ENCODE data around the gene DDX11.
"Not testable (repeated sequence)": the region's sequence is repeated elsewhere in the genome, so short reads cannot be mapped to it uniquely, and the experiment has no call there.

Gene DDX11

DNA sequence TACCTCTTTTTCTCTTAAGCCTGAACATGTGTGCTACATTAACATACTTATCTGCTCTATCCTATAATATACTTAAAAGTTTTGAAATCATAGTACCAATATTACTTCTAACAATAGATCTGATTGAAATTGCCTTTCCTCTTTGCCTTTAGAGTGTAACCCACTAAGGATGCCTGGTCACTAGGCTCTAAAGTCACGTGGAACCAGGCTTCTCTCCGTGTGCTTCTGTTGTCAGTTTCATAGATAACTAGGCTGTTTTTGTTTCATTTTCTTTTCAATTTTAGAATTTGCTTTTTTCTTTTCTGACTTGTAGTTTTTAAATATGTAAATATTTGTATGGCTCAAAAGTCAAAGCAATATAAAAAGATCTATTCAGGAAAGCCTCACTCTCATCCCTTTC is 25.8 kb downstream of the DDX11 start:
- not testable (repeated sequence) for DNase-seq (ENCODE audit: low spot score)

DNA sequence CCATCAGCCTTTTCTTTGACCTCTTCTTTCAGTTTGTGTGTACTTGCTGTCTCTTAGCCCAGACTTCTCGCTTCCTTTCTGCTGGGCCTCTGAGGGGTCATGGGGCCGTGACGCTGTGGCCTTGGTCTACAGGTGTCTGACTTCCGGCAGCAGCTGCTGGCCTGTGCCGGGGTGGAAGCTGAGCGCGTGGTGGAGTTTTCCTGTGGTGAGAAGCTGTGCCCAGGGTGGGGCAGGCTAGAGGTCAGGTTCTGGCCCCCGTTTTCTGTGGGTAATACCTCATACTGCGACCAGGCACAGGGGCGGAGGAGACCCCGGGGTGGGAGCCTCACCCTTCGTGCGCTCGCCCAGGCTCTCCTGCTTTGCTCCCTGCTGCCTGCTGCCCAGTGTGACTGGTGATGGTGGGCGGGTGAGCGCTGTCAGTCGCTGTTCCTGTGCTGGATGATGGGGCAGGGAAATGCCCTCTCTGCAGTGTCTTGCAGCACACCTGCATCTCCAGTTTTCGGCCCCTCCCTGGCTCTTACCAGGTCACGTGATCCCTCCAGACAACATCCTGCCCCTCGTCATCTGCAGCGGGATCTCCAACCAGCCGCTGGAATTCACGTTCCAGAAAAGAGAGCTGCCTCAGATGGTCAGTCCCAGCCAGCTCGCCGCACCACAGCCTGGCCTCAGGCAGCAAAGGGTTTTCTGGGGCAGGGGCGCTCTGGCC is 27.0 kb downstream of the DDX11 start:
- not testable (repeated sequence) for DNase-seq (ENCODE audit: low spot score)

DNA sequence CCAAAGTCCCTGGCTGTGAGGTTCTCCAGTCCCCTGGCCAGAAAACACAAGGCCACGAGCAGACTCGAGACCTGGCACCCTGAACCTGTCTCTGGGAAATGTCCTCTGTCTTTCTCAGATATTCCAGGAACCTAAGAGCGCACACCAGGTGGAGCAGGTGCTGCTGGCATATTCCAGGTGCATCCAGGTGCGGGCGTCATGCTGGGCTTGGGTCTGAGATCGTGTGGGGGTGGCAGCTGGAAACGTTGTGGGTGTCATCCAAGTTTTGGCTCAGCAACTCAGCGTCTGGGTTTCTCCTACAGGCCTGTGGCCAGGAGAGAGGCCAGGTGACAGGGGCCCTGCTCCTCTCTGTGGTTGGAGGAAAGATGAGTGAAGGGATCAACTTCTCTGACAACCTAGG is 28.5 kb downstream of the DDX11 start:
- DNase-seq (ENCODE audit: low spot score): not testable (repeated sequence)

DNA sequence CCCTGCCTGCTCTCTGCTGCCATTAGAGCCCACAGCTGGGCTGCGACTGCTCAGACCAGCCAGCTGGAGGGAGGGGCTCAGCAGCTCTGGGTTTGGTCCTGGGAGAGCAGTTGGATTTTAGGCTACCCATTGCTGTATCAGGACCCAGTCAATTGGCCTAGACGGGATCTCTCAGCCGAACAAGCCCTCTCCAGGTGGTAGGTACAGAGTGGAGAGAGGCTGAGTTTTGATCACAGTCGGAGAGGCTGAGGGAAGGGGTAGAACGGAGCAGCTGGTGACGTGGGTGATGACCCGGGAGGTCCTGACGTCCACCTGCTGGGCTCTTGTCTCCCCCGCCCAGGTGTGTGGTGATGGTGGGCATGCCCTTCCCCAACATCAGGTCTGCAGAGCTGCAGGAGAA is 28.9 kb downstream of the DDX11 start:
- DNase-seq (ENCODE audit: low spot score): not testable (repeated sequence)

DNA sequence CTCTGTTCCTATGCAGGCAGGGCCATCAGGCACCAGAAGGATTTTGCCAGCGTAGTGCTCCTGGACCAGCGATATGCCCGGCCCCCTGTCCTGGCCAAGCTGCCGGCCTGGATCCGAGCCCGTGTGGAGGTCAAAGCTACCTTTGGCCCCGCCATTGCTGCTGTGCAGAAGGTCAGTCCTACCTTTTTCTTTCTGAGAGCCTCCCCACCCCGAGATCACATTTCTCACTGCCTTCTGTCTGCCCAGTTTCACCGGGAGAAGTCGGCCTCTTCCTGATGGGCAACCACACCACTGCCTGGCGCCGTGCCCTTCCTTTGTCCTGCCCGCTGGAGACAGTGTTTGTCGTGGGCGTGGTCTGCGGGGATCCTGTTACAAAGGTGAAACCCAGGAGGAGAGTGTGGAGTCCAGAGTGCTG is 29.9 kb downstream of the DDX11 start:
- not testable (repeated sequence) for DNase-seq (ENCODE audit: low spot score)

DNA sequence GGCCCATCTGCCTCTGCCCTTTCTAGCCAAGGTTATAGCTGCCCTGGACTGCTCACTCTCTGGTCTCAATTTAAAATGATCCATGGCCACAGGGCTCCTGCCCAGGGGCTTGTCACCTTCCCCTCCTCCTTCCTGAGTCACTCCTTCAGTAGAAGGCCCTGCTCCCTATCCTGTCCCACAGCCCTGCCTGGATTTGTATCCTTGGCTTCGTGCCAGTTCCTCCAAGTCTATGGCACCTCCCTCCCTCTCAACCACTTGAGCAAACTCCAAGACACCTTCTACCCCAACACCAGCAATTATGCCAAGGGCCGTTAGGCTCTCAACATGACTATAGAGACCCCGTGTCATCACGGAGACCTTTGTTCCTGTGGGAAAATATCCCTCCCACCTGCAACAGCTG is 30.6 kb downstream of the DDX11 start:
- not testable (repeated sequence) for DNase-seq (ENCODE audit: low spot score)

DNA sequence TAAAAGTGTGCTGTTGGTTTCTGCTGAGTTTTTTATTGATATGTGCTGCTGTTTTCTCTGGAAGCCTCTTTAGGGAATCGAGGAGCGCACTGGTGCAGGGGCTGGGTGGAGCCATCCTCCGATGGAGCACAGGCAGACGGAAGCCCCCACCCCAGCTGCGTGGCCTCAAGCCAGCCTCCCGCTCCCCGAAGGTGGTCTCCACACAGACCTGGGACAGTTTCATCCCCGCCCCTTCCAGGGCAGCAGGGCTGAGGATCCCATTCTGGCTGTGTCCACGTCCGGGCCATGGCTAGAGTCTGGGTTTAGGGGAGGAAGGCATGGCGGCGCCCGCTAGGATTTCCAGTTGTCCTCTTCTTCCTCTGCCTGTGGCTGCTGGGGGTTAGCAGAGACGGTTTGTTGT is 31.1 kb downstream of the DDX11 start:
- not testable (repeated sequence) for DNase-seq (ENCODE audit: low spot score)

DNA sequence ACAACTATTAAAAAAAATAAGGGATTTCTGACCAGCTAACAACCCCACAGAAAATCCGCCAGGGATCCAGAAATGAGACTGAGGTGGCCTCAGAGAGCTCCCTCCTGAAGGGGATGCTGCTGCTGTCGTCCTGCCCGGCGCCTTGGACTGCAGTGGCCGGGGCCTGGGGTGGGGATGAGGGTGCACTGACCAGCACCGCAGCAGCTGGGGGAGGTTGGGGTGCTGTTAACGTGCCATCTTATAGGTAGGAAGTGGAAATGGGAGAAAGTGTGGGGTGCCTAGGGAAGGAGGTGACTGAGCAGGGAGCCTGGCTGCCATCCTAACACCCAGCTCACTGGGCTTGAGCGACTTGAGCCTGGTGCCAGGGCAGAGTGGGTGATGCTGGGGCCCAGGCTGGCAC is 32.0 kb downstream of the DDX11 start:
- no peak for DNase-seq (ENCODE audit: low spot score)

DNA sequence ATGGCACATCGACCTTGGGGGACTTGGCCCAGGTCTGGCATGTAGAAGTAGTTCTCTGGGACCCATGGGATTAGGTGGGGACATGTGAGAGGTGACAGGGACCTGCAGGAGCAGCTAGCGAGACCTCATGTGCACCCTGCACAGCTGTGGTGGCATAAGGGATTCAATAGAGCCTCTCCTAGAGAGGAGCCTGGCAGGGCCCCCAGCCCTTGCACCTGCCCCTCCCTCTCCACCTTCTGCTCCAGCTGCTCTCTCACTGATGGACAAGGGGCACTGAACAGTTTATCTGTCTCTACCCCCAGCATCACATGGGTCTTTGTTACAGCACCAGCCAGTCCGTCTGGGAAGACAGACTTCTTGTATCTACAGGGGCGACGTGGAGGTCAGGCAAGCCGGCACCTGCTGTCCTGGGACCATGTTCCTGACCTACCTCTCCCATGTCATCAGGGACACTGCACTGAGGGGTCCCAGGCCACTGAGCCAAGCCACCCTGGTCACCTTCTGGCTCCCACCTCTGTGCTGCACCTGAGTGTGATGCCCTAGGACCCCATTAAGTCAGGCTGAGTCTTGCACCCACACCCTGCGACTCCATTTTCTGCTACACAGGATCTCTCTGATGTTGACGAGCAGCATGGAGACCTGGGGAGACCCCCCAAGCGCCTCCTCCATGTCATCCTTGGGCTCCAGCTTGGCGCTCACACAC is 32.6 kb downstream of the DDX11 start:
- no peak for DNase-seq (ENCODE audit: low spot score)

DNA sequence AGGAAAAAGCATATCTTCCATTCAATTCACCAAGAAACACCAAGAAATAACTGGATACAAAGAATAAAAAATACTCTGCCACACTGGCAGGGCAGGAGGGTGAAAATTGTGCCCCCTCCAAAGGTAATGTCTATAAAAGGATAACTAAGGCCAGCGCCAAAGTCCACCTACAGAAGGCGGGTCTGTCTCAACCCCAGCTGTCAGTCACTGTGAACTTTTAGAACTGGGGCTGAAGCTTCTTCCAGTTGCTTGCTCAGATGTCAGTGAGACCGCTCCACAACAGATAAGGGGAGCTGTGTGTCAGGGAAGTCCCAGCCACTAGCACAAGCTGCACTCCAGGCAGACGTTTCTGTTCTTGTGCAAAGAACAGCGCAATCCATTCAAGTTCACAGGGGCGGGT is 36.1 kb downstream of the DDX11 start:
- not testable (repeated sequence) for DNase-seq (ENCODE audit: low spot score)

DNA sequence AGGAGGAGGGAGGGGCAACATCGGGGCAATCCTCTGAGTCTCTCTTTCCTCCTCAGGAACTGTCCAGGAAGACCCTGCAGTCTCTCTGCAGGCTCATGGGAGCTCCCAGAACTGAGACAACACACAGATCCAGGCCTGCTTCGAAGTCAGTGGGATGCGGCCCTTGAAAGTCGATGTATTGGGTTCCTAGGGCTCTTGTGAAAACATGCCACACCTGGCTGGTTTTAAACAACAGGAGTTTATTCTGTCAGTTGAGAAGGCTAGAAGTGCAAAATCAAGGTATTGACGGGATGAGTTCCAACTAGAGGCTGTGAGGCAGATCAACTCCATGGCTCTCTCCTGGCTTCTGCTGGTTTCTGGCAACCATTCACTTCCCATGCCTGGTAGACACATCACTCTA is 36.6 kb downstream of the DDX11 start:
- not testable (repeated sequence) for DNase-seq (ENCODE audit: low spot score)

DNA sequence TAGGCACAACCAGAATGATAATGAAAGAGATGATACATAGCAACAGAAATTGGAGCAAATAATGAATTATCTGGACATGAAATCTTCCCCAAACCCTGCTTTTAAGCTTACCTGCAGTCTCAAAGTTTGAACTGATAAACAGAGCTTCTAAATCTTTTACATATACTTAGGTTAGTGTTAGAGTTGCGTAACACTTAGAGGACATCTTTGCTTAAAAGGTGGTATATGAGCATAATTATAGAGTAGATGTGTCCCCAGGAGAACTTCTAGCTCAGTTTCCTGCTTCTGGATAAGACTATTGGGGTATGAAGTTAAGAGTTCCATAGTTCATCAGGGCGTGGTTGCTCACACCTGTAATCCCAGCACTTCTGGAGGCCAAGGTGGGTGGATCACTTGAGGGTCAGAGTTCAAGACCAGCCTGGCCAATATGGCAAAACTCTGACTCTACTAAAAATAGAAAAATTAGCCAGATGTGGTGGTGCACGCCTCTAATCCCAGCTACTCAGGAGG is 41.5 kb downstream of the DDX11 start:
- DNase-seq (ENCODE audit: low spot score): not testable (repeated sequence)

DNA sequence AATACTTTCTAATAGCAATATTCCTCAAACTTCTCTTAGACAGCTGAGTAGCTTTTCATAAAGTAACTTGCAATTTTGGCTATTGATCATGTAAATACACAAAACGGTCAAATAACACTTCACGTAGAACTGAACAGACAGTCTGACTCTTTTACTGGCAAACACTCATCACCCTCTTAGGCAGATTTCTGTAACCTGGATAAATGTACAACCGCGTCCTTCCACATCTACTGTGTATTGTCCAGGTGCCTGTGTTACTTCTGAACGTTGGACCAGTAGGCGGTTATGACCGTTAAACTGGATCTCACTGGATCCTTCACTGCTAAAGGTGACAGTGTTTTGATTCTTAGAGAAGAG is 43.2 kb downstream of the DDX11 start:
- DNase-seq (ENCODE audit: low spot score): not testable (repeated sequence)

DNA sequence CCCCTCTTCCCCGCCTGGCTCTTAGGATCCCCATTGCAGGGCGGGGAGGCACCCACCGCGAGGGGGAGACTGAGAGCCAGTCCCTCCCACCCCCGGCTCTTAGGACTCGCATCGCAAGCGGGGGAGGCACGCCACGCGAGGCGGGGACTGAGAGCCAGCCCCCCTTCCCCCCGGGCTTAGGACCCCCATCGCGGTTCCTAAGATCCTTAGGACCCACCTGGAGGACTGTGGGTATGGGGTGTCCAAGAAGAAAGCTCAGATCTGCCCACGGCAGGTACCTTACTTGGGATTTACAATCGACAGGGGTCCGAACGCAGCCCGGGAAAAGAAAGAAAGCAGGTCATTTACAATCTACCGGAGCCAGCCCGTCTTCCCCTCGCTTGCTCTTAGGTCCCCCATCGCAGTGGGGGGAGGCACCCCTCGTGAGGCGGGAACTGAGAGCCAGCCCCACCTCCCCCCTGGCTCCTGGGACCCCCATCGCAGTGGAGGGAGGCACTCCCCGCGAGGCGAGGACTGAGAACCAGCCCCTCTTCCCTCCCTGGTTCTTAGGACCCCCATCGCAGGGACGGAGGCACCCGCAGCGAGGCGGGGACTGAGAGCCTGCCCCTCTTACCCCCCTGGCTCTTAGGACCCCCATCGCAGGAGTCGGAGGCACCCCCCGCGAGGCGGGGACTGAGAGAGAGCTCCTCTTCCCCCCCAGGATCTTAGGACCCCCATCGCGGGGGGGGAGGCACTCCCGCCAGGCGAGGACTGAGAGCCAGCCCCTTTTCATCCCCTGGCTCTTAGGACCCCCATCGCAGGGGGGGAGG is 43.7 kb downstream of the DDX11 start:
- peak; percentile 46 for DNase-seq (ENCODE audit: low spot score)

DNA sequence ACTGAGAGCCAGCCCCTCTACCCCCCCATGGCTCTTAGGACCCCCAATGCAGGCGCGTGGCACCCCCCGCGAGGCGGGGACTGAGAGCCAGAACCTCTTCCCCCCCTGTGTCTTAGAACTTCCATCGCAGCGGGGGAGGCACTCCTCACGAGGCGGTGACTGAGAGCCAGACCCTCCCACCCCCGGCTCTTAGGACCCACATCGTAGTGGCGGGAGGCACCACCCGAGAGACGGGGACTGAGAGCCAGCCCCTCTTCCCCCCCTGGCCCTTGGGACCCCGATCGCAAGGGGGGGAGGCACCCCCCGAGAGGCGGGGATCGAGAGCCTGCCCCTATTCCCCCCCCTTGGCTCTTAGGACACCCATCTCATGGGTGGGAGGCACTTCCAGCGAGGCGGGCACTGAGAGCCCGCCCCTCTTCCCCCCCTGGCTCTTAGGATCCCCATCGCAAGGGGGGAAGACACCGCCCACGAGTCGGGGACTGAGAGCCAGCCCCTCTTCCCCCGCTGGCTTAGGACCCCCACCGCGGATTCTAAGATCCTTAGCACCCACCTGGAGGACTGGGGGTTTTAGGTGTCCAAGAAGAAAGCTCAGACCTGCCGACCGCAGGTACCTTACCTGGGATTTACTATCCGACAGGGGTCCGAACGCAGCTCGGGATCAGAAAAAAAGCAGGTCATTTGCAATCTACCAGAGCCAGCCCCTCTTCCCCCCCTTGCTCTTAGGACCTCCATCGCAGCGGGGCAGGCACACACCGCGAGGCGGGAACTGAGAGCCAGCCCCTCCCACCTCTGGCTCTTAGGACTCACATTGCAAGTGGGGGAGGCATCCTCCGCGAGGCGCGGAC is 44.9 kb downstream of the DDX11 start:
- peak; percentile 40 for DNase-seq (ENCODE audit: low spot score)

DNA sequence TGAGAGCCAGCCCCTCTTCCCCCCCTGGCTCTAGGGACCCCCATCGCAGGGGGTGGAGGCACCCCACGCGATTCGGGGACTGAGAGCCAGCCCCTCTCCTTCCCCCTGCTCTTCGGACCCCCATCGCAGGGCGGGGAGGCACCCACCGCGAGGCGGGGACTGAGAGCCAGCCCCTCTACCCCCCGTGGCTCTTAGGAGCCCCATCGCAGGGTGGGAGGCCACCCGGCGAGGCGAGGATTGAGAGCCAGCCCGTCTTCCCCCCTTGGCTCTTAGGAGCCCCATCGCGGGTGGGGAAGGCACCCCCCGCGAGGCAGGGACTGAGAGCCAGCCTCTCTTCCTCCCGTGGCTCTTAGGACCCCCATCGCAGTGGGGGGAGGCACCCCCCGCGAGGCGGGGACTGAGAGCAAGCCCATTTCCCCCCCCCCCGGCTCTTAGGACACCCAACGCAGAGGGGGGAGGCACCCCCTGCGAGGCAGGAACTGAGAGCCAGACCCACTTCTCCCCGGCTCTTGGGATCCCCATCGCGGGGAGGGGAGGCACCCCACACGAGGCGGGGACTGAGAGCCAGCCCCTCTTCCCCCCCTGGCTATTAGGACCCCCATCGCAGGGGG is 45.6 kb downstream of the DDX11 start:
- no peak for DNase-seq (ENCODE audit: low spot score)

DNA sequence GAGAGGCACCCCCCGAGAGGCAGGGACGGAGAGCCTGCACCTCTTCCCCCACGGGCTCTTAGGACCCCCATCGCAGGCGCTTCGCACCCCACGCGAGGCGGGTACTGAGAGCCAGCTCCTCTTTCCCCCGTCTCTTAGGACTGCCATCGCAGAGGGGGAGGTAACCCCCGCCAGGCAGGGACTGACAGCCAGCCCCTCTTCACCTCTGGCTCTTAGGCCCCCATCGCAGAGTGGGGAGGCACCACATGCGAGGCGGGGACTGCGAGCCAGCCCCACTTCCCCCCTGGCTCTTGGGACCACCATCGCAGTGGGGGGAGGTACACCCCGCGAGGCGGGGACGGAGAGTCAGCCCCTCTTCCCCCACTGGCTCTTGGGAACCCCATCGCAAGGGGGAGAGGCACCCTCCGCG is 46.1 kb downstream of the DDX11 start:
- DNase-seq (ENCODE audit: low spot score): no peak

DNA sequence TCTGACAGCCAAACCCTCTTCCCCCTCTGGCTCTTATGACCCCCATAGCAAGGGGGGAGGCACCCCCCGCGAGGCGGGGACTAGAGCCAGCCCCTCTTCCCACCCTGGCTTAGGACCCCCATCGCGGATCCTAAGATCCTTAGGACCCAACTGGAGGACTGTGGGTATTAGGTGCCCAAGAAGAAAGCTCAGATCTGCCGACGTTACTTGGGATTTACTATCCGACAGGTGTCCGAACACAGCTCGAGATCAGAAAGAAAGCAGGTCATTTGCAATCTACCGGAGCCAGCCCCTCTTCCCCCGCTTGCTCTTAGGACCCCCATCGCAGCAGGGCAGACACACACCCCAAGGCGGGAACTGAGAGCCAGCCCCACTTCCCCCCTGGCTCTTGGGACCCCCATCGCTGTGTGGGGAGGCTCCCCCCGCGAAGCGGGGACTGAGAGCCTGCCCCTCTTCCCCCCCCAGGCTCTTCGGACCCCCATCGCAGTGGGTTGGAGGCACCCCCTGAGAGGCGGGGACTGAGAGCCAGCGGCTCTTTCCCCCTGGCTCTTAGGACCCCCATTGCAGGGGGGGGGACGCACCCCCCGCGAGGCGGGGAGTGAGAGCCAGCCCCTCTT is 46.8 kb downstream of the DDX11 start:
- no peak for DNase-seq (ENCODE audit: low spot score)

DNA sequence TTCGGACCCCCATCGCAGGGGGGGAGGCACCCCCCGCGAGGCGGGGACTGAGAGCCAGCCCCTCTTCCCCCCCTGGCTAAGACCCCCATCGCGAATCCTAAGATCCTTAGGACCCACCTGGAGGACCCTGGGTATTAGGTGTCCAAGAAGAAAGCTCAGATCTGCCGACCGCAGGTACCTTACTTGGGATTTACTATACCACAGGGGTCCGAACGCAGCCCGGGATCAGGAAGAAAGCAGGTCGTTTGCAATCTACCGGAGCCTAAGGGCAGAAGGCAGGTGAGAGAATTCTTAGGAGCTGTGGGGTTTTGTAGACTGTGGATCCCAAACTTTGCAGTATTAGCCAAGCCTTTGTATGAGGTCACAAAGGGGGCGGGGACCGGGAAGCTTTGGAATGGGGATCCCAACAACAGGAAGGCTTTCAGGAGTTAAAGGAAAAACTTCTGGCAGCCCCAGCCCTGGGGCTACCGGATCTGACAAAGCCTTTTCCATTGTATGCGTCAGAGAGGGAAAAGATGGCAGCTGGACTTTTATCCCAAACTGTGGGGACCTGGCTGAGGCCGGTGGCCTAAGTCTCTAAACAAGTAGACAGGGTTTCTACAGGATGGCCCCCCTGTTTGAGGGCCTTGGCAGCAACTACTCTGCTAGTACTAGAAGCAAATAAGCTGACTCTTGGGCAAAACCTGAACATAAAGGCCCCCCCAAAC is 47.5 kb downstream of the DDX11 start:
- not testable (repeated sequence) for DNase-seq (ENCODE audit: low spot score)

DNA sequence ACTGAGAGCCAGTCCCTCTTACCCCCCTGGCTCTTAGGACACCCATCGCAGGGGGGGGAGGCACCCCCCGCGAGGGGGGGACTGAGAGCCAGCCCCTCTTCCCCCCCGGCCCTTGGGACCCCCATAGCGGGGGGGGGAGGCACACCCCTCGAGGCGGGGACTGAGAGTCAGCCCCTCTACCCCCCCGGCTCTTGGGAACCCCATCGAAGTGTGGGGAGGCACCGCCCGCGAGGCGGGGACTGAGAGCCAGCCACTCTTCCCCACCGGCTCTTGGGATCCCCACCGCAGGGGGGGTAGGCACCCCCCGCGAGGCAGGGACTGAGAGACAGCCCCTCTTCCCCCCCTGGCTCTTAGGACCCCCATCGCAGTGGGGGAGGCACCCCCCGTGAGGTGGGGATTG is 48.8 kb downstream of the DDX11 start:
- no peak for DNase-seq (ENCODE audit: low spot score)

Data from AG20443 (cell line).